ENCODE measurements around the gene RRP1B. TPM values are rescaled to one million over a fixed set of nuclear protein-coding genes. Genes with fewer than 3 reads are reported as not detected.

RRP1B gene
- total and polyA plus RNA-seq, 9 of the 15 experiments (the other 6 are each of a cell fraction or from before 2014, with no cell fraction given): 6.8 to 66.6 (median 41.9) TPM

- no peak for FAIRE-seq
- BruUV-seq (replicated peaks): no TSS peak
- in situ Hi-C loops (cut with MboI) (no loop called here), intact Hi-C loops (cut with micrococcal nuclease) (no loop called here)
- peak overlapping the region; percentile 100 for H3K4me3 ChIP-seq
- peak overlapping the region; percentile 87 for H2AFZ ChIP-seq (ENCODE audit: low read depth, low read length)
- H3K9ac ChIP-seq (ENCODE audit: insufficient read depth in 1 of 2, low read depth in 2 of 2, low read length in 2 of 2): peak overlapping the region; percentile 96 to 100
- peaks cover 58% of the 10 kb centered on the region for H3K79me2 ChIP-seq (ENCODE audit: control insufficient read depth, insufficient read depth, low read length)
- H3K4me2 ChIP-seq (ENCODE audit: insufficient read depth, low read length): peak overlapping the region; percentile 94
- peaks cover 19% of the 10 kb centered on the region for H3K9me1 ChIP-seq (ENCODE audit: control insufficient read depth, insufficient read depth, low read length)
- peaks cover 27% of the 10 kb centered on the region for H4K20me1 ChIP-seq (replicated peaks; ENCODE audit: control insufficient read depth, insufficient read depth, low read length)
- ChIA-PET CTCF (ENCODE audit: low intra/inter-chr PET ratio) (no interaction called here), POLR2A (interaction anchor here (0.7 to 1.8 kb wide), 7 partner anchors 8 to 267 kb away, joined by 3 to 19 read pairs (median 3); no protein-coding TSS in a partner anchor)
- ATAC-seq: peak; percentile 4
- 13% methylated on average over 49 of the region's 49 CpGs for WGBS (ENCODE audit: insufficient coverage, low coverage, missing lambda C conversion rate)
- H3K27me3 ChIP-seq (ENCODE audit: control insufficient read depth in 2 of 2, insufficient read depth in 2 of 2, low read length in 2 of 2): no peaks in the 10 kb centered on the region
- H3K36me3 ChIP-seq (ENCODE audit: control insufficient read depth, insufficient read depth, low read length): peaks cover 47% of the 10 kb centered on the region; the same call in 2 of the 3 replicates
- peak in 1 of 4 experiments; percentile 36 for DNase-seq (ENCODE audit: extremely low read depth in 1 of 4, low spot score in 3 of 4)
- H3K4me1 ChIP-seq (replicated peaks in 1 of 2; ENCODE audit: control insufficient read depth in 2 of 2, insufficient read depth in 2 of 2, low read length in 2 of 2): peaks cover 29 to 52% of the 10 kb centered on the region in 2 experiments; a peak in 4 of 5 replicates
- peak overlapping the region; percentile 97 for H3K27ac ChIP-seq (ENCODE audit: extremely low read depth, low read depth, low read length)
- no peaks in the 10 kb centered on the region for H3K9me3 ChIP-seq (replicated peaks; ENCODE audit: control insufficient read depth, insufficient read depth, low read depth, low read length)
- TF ChIP-seq HOXB6 (CRISPR knock-in tag; IDR thresholded peaks at IDR 0.05; ENCODE audit: borderline replicate concordance) (no peak), FOXA3 (CRISPR knock-in tag; conservative IDR thresholded peaks at IDR 0.05 in 1 of 2, IDR thresholded peaks at IDR 0.05 in 1 of 2) (0 out of 4 replicates have a peak, but pooled peaks of 1 of the 2 experiments have one; percentile 53), PKNOX1 (IDR thresholded peaks at IDR 0.05) (no peak), MTA3 (IDR thresholded peaks at IDR 0.05; ENCODE audit: borderline replicate concordance) (no peak), ZSCAN32 (CRISPR knock-in tag; IDR thresholded peaks at IDR 0.05) (0 out of 2 replicates have a peak, but pooled peaks have one; percentile 2), SAP30 (IDR thresholded peaks at IDR 0.05; ENCODE audit: borderline replicate concordance, insufficient read depth, low read depth, low read length, poor library complexity, severe bottlenecking) (peak; percentile 17), SIN3A (IDR thresholded peaks at IDR 0.05; ENCODE audit: borderline replicate concordance in 2 of 2, control insufficient read depth in 1 of 2, low read depth in 2 of 2, low read length in 2 of 2) (peak in 1 of 2 experiments; percentile 46; a peak in 1 of 4 replicates), RBFOX2 (IDR thresholded peaks at IDR 0.05; ENCODE audit: low read depth, low read length) (peak; percentile 66), TCF3 (CRISPR knock-in tag; IDR thresholded peaks at IDR 0.05) (peak; percentile 24; the same call in 1 of the 2 replicates), ATF7 (IDR thresholded peaks at IDR 0.05) (no peak), E2F8 (IDR thresholded peaks at IDR 0.05; ENCODE audit: low read depth, partially characterized antibody) (no peak), MITF (IDR thresholded peaks at IDR 0.05) (no peak), SUPT5H (IDR thresholded peaks at IDR 0.05) (no peak), CHD1 (IDR thresholded peaks at IDR 0.05; ENCODE audit: low read length) (peak; percentile 85)
These were observed 60.6 kb downstream of the RRP1B start for GRCh38 chr21:43719748-43720538.

All from K562 (cell line).